GM19467 (cell line): Measurements from ENCODE around the gene SERP2.

Experiments used
- ATAC-seq: cut with Tn5 transposase; IDR thresholded peaks from one replicate; pipeline ENCODE4 v1.9.1; 2021; ENCODE audit warnings: mild to moderate bottlenecking, moderate library complexity; ENCODE audit not compliant: unreplicated experiment

SERP2 gene

GRCh38 chr13:44409595-44409994 lies 36.0 kb downstream of the SERP2 start:
- ATAC-seq, result no peak

GRCh38 chr13:44410328-44410859 lies 36.8 kb downstream of the SERP2 start:
- no peak for ATAC-seq

GRCh38 chr13:44411841-44412240 lies 38.2 kb downstream of the SERP2 start:
- ATAC-seq, result no peak

GRCh38 chr13:44412346-44412935 lies 38.8 kb downstream of the SERP2 start:
- no peak for ATAC-seq

- ATAC-seq, result no peak
These were observed 39.5 kb downstream of the SERP2 start for GRCh38 chr13:44413095-44413494.

GRCh38 chr13:44414716-44415115 lies 41.1 kb downstream of the SERP2 start:
- ATAC-seq, result no peak

GRCh38 chr13:44415815-44416214 lies 42.2 kb downstream of the SERP2 start:
- no peak for ATAC-seq

- ATAC-seq, result no peak
These were observed 42.7 kb downstream of the SERP2 start for GRCh38 chr13:44416301-44416700.

GRCh38 chr13:44416744-44417143 lies 43.1 kb downstream of the SERP2 start:
- no peak for ATAC-seq

- no peak for ATAC-seq
These were observed 43.8 kb downstream of the SERP2 start for GRCh38 chr13:44417446-44417845.

GRCh38 chr13:44417876-44418275 lies 44.3 kb downstream of the SERP2 start:
- no peak for ATAC-seq

GRCh38 chr13:44420376-44421220 lies 47.0 kb downstream of the SERP2 start:
- ATAC-seq, result no peak

- ATAC-seq, result no peak
These were observed 48.4 kb downstream of the SERP2 start for GRCh38 chr13:44421853-44422525.

GRCh38 chr13:44422755-44423643 lies 49.4 kb downstream of the SERP2 start:
- no peak for ATAC-seq

GRCh38 chr13:44423824-44424223 lies 50.2 kb downstream of the SERP2 start:
- no peak for ATAC-seq

GRCh38 chr13:44425041-44425814 lies 51.6 kb downstream of the SERP2 start:
- ATAC-seq, result no peak

- ATAC-seq, result no peak
These were observed 52.1 kb downstream of the SERP2 start for GRCh38 chr13:44425815-44426078.

GRCh38 chr13:44426461-44426860 lies 52.8 kb downstream of the SERP2 start:
- ATAC-seq, result no peak

- ATAC-seq, result no peak
These were observed 55.7 kb downstream of the SERP2 start for GRCh38 chr13:44429311-44429710.

GRCh38 chr13:44431150-44431549 lies 57.5 kb downstream of the SERP2 start:
- ATAC-seq, result no peak
